SK-N-MC (cell line): ENCODE measurements around the gene NLRP9.
"Not testable (repeated sequence)": the region's sequence is repeated elsewhere in the genome, so short reads cannot be mapped to it uniquely, and the experiment has no call there.

ENCODE experiments used
- EZH2 ChIP-seq: fragments of 200-600 bp; sonication (generic); IDR thresholded peaks from one replicate; pipeline ENCODE4 v1.6.1; 2017; ENCODE audit warnings: antibody characterized with exemption
- FOXP2 ChIP-seq: optimal IDR thresholded peaks from 2 replicates; pipeline ENCODE3; 2011; ENCODE audit warnings: mild to moderate bottlenecking, moderate library complexity; ENCODE audit not compliant: insufficient read depth; ENCODE audit errors: extremely low read length, control extremely low read depth
- POLR2AphosphoS5 ChIP-seq: IDR thresholded peaks from 2 replicates; pipeline ENCODE4 v1.6.1; 2012; ENCODE audit warnings: mild to moderate bottlenecking, low read depth, low read length, borderline replicate concordance

DNA sequence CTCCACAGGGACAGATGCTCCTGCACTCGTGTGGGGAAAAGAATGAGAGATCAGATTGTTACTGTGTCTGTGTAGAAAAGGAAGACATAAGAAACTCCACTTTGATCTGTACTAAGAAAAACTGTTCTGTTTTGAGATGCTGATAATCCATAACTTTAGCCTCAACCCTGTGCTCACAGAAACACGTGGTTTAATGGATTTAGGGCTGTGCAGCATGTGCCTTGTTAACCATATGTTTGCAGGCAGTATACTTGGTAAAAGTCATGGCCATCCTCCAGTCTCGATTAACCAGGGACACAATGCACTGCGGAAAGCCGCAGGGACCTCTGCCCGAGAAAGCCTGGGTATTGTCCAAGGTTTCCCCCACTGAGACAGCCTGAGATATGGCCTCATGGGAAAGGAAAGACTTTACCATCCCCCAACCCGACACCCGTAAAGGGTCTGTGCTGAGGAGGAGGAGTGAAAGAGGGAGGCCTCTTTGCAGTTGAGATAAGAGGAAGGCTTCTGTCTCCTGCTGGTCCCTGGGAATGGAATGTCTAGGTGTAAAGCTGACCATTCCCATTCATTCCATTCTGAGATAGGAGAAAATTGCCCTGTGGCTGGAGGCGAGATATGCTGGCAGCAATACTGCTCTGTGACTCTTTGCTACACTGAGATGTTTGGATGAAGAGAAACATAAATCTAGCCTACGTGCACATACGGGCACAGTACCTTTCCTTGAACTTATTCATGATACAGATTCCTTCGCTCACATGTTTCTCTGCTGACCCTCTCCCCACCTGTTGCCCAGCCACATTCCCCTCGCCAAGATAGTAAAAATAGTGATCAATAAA is 20.1 kb downstream of the NLRP9 start:
- TF ChIP-seq EZH2, POLR2AphosphoS5, FOXP2: not testable (repeated sequence)
